ENCODE data around the gene PLPP3.

Gene PLPP3

DNA sequence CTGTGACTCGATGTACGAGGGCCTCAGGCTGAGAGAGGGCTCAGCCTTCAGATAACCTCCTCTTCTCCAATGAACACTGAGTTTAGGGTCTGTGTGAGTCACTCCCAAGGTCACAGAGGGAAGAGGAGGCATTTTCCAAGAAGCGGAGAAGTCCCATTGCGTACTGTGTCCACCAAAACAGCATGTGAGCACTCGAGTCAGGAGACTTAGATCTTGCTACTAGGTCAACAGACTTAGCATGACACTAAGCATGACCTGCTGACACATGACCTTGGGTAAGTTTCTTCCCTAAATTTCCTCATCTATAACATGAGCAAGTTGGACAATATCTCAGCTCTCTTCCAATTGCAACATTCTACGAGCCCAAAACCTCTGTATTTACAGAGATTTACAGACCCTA is 68.0 kb downstream of the PLPP3 start (continued):
- TF ChIP-seq ZNF19 (tag by site-specific recombination; IDR thresholded peaks at IDR 0.05; ENCODE audit: low read depth) (no peak), KLF8 (tag by site-specific recombination; IDR thresholded peaks at IDR 0.05) (no peak), KLF1 (tag by site-specific recombination; IDR thresholded peaks at IDR 0.05) (no peak)
- TF ChIP-seq, protein P1, sequence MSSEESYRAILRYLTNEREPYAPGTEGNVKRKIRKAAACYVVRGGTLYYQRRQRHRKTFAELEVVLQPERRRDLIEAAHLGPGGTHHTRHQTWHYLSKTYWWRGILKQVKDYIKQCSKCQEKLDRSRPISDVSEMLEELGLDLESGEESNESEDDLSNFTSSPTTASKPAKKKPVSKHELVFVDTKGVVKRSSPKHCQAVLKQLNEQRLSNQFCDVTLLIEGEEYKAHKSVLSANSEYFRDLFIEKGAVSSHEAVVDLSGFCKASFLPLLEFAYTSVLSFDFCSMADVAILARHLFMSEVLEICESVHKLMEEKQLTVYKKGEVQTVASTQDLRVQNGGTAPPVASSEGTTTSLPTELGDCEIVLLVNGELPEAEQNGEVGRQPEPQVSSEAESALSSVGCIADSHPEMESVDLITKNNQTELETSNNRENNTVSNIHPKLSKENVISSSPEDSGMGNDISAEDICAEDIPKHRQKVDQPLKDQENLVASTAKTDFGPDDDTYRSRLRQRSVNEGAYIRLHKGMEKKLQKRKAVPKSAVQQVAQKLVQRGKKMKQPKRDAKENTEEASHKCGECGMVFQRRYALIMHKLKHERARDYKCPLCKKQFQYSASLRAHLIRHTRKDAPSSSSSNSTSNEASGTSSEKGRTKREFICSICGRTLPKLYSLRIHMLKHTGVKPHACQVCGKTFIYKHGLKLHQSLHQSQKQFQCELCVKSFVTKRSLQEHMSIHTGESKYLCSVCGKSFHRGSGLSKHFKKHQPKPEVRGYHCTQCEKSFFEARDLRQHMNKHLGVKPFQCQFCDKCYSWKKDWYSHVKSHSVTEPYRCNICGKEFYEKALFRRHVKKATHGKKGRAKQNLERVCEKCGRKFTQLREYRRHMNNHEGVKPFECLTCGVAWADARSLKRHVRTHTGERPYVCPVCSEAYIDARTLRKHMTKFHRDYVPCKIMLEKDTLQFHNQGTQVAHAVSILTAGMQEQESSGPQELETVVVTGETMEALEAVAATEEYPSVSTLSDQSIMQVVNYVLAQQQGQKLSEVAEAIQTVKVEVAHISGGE (tag by site-specific recombination; conservative IDR thresholded peaks at IDR 0.05; ENCODE audit: low read depth): no peak

DNA sequence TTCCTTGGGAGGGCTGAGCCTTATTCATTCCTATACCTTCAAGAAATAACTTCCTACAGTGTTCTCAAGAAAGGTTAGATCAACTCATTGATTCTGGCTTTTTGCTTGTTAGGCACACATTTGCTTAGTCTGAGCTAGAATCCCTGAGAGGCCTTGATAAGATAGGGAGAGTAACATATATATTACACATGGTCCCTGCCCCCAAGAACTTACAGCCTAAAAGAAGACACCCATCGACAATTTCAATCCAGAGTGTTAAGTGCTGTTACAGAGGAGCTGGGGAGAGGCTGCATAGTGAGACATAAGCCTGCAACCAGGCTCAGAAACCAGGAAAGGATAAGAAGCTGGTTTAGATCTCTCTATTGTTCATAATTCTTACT is 68.7 kb downstream of the PLPP3 start:
- CTCF ChIA-PET: no interaction called here
- POLR2A ChIA-PET: no interaction called here
- Histone ChIP-seq H3K4me3 (ENCODE audit: low read depth, low read length) (no peak overlapping the region), H3K36me3 (ENCODE audit: control insufficient read depth in 2 of 2, insufficient read depth in 1 of 2, low read length in 2 of 2) (peaks cover 0 to 58% of the 10 kb centered on the region in 2 experiments; a peak in 1 of 3 replicates), H3K9me3 (ENCODE audit: control insufficient read depth, insufficient read depth, low read depth, low read length) (no peaks in the 10 kb centered on the region), H3K4me1 (ENCODE audit: control insufficient read depth, insufficient read depth, low read length) (no peaks in the 10 kb centered on the region), H3K27ac (ENCODE audit: extremely low read depth, low read depth, low read length) (no peak overlapping the region)
- TF ChIP-seq ZNF623 (tag by site-specific recombination; IDR thresholded peaks at IDR 0.05) (no peak), ZNF639 (tag by site-specific recombination; IDR thresholded peaks at IDR 0.05) (no peak), ZNF335 (tag by site-specific recombination; conservative IDR thresholded peaks at IDR 0.05) (no peak), KLF9 (tag by site-specific recombination; IDR thresholded peaks at IDR 0.05; ENCODE audit: low read depth) (no peak), ZNF114 (tag by site-specific recombination; IDR thresholded peaks at IDR 0.05) (no peak), KLF10 (tag by site-specific recombination; IDR thresholded peaks at IDR 0.05) (no peak), ZNF777 (tag by site-specific recombination; IDR thresholded peaks at IDR 0.05; ENCODE audit: borderline replicate concordance) (no peak), PRDM1 (tag by site-specific recombination; IDR thresholded peaks at IDR 0.05) (no peak), BCL11B (tag by site-specific recombination; IDR thresholded peaks at IDR 0.05; ENCODE audit: low read depth) (no peak), ZNF423 (tag by site-specific recombination; IDR thresholded peaks at IDR 0.05) (no peak), KLF8 (tag by site-specific recombination; IDR thresholded peaks at IDR 0.05) (no peak), FEZF1 (tag by site-specific recombination; IDR thresholded peaks at IDR 0.05) (no peak), GLI2 (tag by site-specific recombination; IDR thresholded peaks at IDR 0.05; ENCODE audit: borderline replicate concordance, low read depth) (no peak), ZEB2 (tag by site-specific recombination; IDR thresholded peaks at IDR 0.05) (no peak)
- TF ChIP-seq, protein P2, sequence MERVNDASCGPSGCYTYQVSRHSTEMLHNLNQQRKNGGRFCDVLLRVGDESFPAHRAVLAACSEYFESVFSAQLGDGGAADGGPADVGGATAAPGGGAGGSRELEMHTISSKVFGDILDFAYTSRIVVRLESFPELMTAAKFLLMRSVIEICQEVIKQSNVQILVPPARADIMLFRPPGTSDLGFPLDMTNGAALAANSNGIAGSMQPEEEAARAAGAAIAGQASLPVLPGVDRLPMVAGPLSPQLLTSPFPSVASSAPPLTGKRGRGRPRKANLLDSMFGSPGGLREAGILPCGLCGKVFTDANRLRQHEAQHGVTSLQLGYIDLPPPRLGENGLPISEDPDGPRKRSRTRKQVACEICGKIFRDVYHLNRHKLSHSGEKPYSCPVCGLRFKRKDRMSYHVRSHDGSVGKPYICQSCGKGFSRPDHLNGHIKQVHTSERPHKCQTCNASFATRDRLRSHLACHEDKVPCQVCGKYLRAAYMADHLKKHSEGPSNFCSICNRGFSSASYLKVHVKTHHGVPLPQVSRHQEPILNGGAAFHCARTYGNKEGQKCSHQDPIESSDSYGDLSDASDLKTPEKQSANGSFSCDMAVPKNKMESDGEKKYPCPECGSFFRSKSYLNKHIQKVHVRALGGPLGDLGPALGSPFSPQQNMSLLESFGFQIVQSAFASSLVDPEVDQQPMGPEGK (tag by site-specific recombination; IDR thresholded peaks at IDR 0.05): no peak
- TF ChIP-seq, protein P1 (tag by site-specific recombination; conservative IDR thresholded peaks at IDR 0.05; ENCODE audit: low read depth): no peak
- TF ChIP-seq, protein P3, sequence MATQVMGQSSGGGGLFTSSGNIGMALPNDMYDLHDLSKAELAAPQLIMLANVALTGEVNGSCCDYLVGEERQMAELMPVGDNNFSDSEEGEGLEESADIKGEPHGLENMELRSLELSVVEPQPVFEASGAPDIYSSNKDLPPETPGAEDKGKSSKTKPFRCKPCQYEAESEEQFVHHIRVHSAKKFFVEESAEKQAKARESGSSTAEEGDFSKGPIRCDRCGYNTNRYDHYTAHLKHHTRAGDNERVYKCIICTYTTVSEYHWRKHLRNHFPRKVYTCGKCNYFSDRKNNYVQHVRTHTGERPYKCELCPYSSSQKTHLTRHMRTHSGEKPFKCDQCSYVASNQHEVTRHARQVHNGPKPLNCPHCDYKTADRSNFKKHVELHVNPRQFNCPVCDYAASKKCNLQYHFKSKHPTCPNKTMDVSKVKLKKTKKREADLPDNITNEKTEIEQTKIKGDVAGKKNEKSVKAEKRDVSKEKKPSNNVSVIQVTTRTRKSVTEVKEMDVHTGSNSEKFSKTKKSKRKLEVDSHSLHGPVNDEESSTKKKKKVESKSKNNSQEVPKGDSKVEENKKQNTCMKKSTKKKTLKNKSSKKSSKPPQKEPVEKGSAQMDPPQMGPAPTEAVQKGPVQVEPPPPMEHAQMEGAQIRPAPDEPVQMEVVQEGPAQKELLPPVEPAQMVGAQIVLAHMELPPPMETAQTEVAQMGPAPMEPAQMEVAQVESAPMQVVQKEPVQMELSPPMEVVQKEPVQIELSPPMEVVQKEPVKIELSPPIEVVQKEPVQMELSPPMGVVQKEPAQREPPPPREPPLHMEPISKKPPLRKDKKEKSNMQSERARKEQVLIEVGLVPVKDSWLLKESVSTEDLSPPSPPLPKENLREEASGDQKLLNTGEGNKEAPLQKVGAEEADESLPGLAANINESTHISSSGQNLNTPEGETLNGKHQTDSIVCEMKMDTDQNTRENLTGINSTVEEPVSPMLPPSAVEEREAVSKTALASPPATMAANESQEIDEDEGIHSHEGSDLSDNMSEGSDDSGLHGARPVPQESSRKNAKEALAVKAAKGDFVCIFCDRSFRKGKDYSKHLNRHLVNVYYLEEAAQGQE (tag by site-specific recombination; IDR thresholded peaks at IDR 0.05): no peak

All from HEK293 (cell line).